Activated CD4-positive, alpha-beta T cell treated with anti-CD3 and anti-CD28 coated beads for 48 hours (primary cell): ENCODE results near the gene CEP83.

Experiments
- DNase-seq: peaks from one replicate; pipeline ENCODE4 v3.0.0-alpha.2; 2020

The CEP83 gene

DNA sequence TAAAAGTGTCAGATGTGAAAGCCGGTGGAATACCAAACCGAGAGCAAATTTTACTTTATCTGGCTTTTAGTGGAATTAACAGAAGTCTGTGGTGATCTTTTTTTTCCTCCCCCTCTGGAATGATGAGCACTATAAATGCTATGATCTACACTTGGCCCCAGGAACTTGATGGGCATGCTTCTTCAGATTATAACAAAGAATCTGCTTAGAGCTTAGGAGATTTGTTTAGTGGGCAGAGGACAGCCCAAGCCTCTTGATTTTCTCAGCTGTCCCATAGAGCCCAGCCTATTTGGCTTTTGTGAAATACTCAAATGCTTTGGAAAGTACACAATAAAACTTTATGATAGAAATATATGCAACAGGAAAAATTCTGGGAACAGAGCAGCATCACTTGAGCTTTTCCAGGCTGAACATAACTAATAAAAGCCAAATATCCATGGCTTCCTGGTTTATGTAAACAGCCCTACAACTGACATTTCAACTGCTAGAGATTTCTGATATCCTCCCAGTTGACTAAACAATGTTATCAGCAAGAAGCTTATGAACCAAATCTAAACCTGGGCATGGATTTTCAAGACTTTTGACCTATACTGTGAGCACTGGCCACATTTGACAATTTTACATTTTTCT is 161.7 kb downstream of the CEP83 start:
- DNase-seq = no peak

DNA sequence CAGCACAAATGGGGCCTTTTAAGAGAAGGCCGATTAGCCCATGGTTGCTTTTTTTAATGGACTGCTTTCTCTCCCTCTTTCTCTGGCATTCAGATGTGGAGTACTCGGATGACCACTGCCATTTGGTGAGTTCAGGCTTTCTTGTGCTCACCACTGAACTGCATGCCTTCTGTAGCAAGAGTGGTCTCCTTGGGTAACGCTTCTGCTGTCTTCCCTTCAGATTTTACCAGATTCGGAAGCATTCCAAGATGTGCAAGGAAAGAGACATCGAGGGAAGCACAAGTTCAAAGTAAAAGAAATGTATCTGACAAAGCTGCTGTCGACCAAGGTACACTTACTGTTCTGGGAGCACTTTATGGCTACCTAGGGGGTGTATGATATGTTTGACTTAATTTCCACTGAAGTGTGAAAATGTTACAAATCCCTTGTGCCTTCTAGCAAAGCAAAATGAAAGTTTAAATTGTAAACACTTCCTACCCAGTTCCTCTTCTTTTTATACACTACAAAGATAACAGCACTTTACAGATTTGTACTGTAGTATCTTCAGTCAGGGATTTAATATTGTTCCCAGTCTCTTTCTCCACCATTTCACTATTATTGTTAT is 162.5 kb downstream of the CEP83 start:
- DNase-seq = no peak

DNA sequence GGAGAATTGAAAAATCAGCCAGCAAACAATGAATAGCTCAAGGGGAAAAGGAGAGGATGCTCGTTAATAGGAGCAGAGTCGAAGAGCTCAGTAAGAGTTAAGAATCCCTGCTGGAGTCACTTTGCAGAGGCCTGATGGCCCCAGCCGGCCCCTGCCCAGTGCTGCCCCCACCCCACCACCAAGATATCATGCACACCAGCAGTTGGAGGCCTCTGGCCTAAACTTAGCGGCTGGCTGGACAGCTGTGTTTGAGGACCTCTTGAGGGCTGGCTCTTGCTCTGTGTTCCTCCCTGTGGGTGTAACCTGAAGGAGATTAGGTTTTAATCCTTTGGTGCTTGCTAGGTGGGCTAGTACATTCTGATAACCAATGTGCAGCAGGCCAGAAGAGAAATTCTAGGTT is 169.3 kb downstream of the CEP83 start:
- DNase-seq = no peak

- no peak for DNase-seq
Observed at GRCh38 chr12:94289461-94290312, 170.0 kb downstream of the CEP83 start.

DNA sequence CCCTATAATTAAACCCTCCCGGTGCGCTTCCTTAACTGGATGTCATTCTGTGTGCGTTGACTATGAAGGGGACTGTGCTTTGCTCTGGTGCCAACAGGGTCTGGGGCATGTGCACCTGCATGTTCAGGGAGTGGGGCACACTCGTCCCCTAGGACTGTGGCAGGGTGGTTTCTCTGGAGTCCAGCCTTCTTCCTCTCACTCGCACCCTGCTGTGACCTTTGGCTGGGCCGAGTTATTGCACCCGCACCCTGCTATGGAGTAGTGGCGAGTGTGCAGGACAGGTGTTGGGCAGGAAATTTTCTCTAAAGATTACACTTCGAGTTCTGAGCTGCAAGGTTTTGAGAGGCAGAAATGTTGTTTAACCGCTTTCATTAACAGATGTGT is 172.4 kb downstream of the CEP83 start:
- no peak for DNase-seq

DNA sequence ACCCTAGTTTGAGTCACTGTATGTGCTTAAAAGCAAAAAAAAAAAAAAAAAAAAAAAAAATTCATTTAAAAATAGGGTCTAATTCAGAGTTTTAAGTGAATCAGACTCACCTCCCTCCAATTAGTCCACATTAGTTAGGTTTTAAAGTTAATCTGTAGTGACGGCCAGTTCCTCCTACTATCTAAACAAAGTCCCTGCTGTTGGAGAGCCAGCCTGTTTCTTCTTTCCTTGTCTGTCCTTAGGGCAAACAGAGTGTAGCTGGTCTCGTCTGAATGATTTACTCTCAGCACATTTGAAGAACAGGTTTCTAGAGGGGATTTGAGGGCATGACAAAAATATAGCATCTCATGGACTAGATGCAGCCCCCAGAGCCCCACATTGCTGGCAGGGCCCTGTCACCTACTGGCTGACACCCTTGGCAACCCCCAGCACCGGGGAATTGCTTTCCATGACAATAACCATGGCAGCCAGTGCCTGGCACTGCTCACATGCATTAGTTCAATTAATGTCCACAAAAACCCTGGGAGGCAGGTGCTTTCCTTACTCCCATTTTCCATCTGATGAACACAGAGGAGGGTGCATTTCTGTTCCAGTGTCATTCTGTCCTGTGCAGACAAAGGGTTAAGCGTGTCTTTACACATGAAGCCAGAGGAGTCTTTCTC is 173.0 kb downstream of the CEP83 start:
- no peak for DNase-seq

DNA sequence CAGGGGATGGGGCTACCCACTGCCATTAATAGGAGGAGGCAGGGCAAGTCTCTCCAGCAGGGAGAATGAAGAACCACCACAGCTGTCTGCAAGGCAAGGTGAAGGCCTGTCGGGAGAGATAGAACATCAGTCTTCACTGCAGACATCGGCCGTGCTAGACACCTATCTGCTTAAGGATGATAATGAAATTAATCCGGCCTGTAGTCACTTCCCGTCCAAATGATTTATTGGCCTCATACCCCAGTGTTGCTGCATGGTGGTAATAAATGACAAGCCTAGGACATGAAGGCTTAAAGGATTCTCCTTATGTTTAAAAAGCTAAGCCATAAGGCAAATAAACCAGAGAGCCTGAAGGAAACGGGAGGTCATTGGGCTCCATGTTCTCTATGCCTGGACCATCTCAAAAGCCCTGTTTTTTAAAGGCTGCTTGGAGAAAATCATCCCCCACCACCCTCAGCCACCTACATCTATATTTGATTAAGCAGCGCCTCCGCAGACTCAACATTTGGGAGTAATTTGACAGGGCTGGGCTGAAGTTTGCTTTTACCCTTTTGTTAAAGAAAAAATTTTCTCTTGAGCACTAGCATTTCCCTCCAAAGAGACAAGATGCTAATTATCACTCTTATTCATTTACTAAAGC is 173.6 kb downstream of the CEP83 start:
- DNase-seq = no peak

DNA sequence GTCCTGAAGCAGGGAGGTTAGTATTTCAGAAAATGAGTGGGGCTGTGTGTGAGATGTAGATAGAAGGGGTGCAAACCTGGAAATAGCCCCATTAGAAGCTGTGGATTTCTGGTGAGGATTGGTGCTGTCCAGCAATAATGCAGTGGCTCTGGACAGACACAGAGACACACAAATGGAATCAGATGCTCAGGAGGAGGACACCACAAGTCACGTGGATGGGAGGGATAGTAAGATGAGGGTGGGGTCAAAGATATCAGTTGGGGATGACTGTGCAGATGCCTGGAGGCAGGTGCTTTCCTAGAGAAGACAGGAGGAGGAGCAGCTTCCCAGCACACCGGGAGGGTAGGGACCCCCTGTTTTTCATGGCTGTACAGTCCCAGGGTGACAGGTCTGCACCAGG is 174.8 kb downstream of the CEP83 start:
- no peak for DNase-seq

GRCh38 chr12:94284046-94284445 is 175.6 kb downstream of the CEP83 start:
- no peak for DNase-seq

- DNase-seq = peak; percentile 45
Observed at GRCh38 chr12:94282675-94283074, 177.0 kb downstream of the CEP83 start.

GRCh38 chr12:94280063-94280462 is 179.6 kb downstream of the CEP83 start:
- DNase-seq = no peak

- no peak for DNase-seq
Observed at GRCh38 chr12:94277426-94278000, 182.2 kb downstream of the CEP83 start.

DNA sequence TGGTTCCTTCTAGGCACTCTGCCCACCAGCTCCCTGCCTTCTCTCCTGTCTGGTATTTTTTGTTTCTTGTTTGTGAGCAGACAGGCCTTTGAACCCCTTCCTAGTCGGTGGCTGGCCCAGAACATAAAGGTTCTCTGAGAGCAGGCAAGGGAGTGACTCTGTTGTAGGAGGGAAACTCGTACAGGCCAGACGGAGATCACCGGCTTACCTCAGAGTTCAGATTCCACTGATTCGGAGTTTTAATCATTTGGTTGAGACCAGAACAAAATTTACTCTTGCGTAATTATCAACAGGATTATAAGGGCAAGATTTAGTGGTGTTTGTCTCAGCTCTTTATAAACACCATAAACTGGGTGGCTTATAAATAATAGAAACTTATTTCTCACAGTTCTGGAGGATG is 182.9 kb downstream of the CEP83 start:
- DNase-seq = no peak

DNA sequence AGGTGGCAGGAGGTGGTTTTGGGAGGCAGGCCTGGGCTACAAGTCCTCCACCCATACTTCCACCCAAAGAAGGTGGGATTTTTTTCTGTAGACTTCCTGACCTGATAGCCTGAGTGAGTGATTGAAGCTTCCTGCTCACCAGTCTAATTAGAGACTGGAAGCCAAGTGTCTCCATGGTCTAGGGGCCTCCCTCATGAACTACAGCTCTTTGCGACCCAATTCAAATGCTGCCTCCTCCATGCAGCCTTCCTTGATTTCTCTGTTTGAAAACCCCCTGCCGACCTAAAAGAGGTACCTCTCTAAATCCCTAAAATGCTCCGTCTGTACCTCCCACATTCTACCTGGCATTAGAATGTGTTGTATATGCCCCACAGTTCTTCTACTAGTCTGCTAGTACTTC is 186.4 kb downstream of the CEP83 start:
- no peak for DNase-seq

DNA sequence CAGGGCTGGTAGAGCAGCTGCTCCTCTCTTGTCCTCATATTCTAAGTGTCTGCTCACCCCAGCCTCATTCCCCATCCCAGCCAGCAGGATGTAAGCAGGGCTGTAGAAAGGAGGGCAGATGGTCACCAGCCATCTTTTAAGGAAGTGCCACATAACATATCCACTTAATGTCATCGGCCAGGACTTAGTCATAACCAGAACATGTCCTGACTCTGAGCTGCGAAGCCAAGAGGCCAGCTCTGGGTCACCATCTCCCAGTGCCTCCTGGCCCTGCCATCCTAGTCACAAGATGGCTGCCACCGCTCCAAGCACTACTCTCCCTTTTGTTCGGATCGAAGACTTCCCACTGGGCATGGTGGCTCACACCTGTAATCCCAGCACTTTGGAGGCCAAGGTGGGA is 187.4 kb downstream of the CEP83 start:
- DNase-seq = no peak

- DNase-seq = no peak
Observed at GRCh38 chr12:94271351-94271750, 188.3 kb downstream of the CEP83 start.

DNA sequence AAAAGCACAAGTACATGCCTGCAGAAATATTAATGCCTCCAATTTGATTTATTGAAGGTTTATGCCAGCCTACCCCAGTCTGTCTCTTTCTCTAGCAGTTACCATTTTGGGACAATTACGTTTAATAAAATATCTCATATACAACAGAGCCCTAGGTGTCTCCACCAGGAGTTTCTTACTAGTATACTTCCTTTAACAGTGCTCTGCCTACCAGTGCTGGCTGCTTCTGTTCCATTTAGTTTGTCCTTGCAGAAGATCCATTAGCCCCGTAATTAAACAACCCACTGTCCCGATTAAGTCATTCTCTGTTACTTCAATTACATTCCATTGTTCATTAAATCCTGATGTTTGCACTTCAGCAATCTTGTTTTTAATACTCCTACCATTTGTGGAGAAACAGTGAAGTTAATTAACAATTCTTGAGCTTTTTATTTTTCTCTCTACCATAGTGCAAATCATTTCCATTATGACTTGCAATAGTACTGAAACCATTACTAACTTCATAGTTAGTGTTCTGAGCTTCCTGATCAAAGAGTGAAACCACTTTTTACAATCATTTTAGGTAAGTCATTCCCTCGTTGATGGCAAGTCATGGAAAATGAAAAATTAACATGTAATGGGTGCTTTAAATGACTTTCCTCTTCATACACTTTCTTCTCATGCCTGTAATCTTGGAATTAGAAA is 190.2 kb downstream of the CEP83 start:
- DNase-seq = no peak

GRCh38 chr12:94267921-94268471 is 191.7 kb downstream of the CEP83 start:
- DNase-seq = no peak

DNA sequence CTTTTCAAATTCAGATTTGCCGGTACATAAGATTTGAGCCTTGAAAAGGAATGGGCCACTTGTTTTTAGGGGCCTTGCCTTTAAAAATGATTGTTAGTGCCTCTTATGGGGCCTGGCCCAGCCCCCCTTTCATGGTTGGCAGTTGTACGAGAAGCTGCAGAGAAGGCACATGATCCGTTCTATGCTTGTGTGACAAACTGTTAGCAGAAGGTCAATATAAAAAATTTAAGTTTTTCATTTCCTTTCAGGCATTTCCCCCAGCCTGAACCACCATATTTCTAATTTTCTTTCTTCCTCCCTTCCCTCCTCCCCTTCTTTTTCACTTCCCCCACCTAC is 192.2 kb downstream of the CEP83 start:
- no peak for DNase-seq

GRCh38 chr12:94266796-94267536 is 192.7 kb downstream of the CEP83 start:
- no peak for DNase-seq
